Osteocyte (in vitro differentiated cells): ENCODE results near the gene SINHCAF. TPM values are rescaled to one million over a fixed set of nuclear protein-coding genes. Genes with fewer than 3 reads are reported as not detected.

Experiments used
- DNase-seq: peaks from one replicate; pipeline ENCODE4 v3.0.0; 2021; ENCODE audit warnings: mixed read lengths; ENCODE audit not compliant: unreplicated experiment; ENCODE audit errors: extremely low spot score
- H3K27ac Mint-ChIP-seq: one replicate; pipeline ENCODE4 v1.8.0; 2021; ENCODE audit warnings: mild to moderate bottlenecking, mixed read lengths; ENCODE audit not compliant: unreplicated experiment
- H3K27me3 Mint-ChIP-seq: one replicate; pipeline ENCODE4 v1.8.0; 2021; ENCODE audit warnings: mixed read lengths; ENCODE audit not compliant: unreplicated experiment
- H3K36me3 Mint-ChIP-seq: one replicate; pipeline ENCODE4 v1.8.0; 2021; ENCODE audit warnings: mixed read lengths; ENCODE audit not compliant: unreplicated experiment
- H3K4me1 Mint-ChIP-seq: one replicate; pipeline ENCODE4 v1.8.0; 2021; ENCODE audit warnings: mixed read lengths; ENCODE audit not compliant: unreplicated experiment
- H3K4me3 Mint-ChIP-seq: one replicate; pipeline ENCODE4 v1.8.0; 2021; ENCODE audit warnings: mild to moderate bottlenecking, moderate library complexity, mixed read lengths; ENCODE audit not compliant: unreplicated experiment
- H3K9me3 Mint-ChIP-seq: one replicate; pipeline ENCODE4 v1.8.0; 2021; ENCODE audit warnings: mixed read lengths; ENCODE audit not compliant: unreplicated experiment
- total RNA-seq: library from RNA; stranded (reverse); gene quantifications from 2 replicates; pipeline ENCODE4 v1.2.1, GENCODE V29; 2021
- TF ChIP-seq, protein P1 (sequence below): fragments of 200-600 bp; sonication (generic); IDR thresholded peaks from 2 replicates; pipeline ENCODE4 v1.5.0; 2021; ENCODE audit warnings: antibody characterized with exemption, mild to moderate bottlenecking, moderate library complexity

The SINHCAF gene
- total RNA-seq, 1 donor from 2014 or later, result 41.1 TPM

DNA sequence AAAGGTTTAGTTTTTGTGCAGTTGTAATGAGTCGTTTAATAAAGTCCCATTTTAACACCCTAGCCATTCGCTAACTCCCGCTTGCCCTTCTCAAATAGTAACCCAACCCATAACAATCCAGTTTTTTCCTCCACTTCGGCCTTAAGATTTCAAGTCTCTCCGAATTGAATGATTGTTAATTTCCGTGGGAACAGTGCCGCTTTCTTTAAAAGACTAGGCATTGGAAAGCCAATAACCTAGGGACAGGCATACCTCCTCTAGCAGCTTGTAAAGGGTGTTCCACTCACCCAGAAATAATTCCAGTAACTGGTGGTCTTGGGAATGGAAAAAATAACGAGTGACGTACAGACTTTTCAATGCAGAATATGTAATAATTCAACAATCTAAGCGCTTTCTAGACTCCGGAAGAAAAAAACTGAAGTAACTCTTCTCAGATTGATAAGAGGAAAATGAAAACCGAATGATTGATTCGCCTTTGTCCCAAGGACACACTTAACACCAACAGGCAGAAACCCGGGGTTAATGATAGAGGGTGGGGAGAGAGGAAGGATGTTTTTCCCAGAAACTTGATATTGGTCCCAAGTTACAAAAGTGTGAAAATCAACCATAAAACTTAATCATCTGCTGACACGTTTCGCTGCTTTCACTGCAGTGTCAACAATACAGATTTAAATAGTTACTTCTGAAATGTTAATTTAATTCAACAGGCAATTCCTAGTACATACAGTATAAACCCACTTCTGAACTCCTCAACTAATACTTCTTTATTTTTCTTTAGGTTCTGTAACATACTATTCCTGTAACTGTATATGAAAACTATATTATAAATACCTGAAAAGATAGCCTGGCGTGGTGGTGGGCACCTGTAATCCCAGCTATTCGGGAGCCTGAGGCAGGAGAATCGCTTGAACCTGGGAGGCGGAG is 1.0 kb upstream of the SINHCAF start:
- Mint-ChIP-seq H3K27me3 (peaks cover 13% of the 10 kb centered on the region), H3K36me3 (no peaks in the 10 kb centered on the region), H3K4me1 (peaks cover 23% of the 10 kb centered on the region), H3K9me3 (no peaks in the 10 kb centered on the region), H3K27ac (peak overlapping the region; percentile 92), H3K4me3 (peak overlapping the region; percentile 96)
- TF ChIP-seq, protein P1, sequence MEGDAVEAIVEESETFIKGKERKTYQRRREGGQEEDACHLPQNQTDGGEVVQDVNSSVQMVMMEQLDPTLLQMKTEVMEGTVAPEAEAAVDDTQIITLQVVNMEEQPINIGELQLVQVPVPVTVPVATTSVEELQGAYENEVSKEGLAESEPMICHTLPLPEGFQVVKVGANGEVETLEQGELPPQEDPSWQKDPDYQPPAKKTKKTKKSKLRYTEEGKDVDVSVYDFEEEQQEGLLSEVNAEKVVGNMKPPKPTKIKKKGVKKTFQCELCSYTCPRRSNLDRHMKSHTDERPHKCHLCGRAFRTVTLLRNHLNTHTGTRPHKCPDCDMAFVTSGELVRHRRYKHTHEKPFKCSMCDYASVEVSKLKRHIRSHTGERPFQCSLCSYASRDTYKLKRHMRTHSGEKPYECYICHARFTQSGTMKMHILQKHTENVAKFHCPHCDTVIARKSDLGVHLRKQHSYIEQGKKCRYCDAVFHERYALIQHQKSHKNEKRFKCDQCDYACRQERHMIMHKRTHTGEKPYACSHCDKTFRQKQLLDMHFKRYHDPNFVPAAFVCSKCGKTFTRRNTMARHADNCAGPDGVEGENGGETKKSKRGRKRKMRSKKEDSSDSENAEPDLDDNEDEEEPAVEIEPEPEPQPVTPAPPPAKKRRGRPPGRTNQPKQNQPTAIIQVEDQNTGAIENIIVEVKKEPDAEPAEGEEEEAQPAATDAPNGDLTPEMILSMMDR, result no peak
- peak; percentile 5 for DNase-seq

DNA sequence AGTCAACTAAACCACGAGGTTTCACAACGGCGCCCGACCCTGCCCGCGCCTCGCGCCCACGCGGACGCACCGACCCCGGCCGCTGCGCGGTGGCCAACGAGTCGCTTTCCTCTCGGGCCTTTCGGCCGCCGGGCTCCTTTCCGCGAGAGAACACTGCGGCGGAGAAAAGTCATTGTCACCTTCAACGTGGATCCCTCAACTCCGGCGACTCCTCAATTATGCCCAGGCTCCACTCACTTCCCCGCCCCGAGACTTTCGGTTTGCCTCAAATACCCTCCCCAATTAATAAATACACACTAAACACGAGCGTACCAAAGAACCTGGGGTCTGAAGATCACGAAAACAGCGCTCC is 450 bp downstream of the SINHCAF start:
- no peaks in the 10 kb centered on the region for H3K36me3 Mint-ChIP-seq
- TF ChIP-seq, protein P1, result no peak
- H3K4me3 Mint-ChIP-seq, result peak overlapping the region; percentile 96
- H3K4me1 Mint-ChIP-seq, result peaks cover 37% of the 10 kb centered on the region
- no peaks in the 10 kb centered on the region for H3K9me3 Mint-ChIP-seq
- DNase-seq, result peak; percentile 85
- peak overlapping the region; percentile 92 for H3K27ac Mint-ChIP-seq
- H3K27me3 Mint-ChIP-seq, result peaks cover 4% of the 10 kb centered on the region

- H3K4me3 Mint-ChIP-seq, result peak overlapping the region; percentile 96
- peaks cover 3% of the 10 kb centered on the region for H3K27me3 Mint-ChIP-seq
- peaks cover 37% of the 10 kb centered on the region for H3K4me1 Mint-ChIP-seq
- DNase-seq, result peak; percentile 87
- peak overlapping the region; percentile 90 for H3K27ac Mint-ChIP-seq
- TF ChIP-seq, protein P1, result no peak
- H3K36me3 Mint-ChIP-seq, result no peaks in the 10 kb centered on the region
- no peaks in the 10 kb centered on the region for H3K9me3 Mint-ChIP-seq
Measured at GRCh38 chr12:31324845-31325523, 966 bp downstream of the SINHCAF start.

- Mint-ChIP-seq H3K9me3 (no peaks in the 10 kb centered on the region), H3K27me3 (peaks cover 3% of the 10 kb centered on the region), H3K36me3 (no peaks in the 10 kb centered on the region), H3K4me3 (peak overlapping the region; percentile 96), H3K27ac (peak overlapping the region; percentile 90), H3K4me1 (peaks cover 37% of the 10 kb centered on the region)
- TF ChIP-seq, protein P1, result no peak
- DNase-seq, result peak; percentile 87
Measured at GRCh38 chr12:31324116-31324844, 1.7 kb downstream of the SINHCAF start.
